GM19452 (cell line): ENCODE data around the gene EDN2.

Source experiments
- ATAC-seq: cut with Tn5 transposase; IDR thresholded peaks from one replicate; pipeline ENCODE4 v1.9.1; 2021; ENCODE audit not compliant: unreplicated experiment

EDN2 gene

DNA sequence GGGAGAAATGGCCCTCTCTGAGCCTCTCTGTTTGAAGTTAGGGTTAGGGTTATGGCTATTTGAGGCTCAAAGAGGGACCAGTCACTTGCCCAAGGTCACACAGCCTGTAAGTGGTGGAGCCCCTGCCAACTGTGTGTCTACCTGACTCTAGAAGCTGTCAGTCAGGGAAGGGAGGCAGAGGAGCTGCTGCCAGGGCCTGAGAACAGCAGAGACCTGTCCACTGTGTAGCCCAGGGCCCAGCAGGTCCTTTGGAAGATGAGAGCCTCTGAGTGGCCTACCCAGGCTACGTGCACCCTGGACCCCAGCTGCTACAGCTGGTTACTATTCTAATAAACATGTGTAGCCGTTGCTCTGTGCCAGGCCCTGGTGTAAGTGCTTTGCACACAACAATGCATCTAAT lies 15.1 kb upstream of the EDN2 start:
- ATAC-seq, result no peak

- no peak for ATAC-seq
These were observed 14.3 kb upstream of the EDN2 start for GRCh38 chr1:41498804-41499203.

DNA sequence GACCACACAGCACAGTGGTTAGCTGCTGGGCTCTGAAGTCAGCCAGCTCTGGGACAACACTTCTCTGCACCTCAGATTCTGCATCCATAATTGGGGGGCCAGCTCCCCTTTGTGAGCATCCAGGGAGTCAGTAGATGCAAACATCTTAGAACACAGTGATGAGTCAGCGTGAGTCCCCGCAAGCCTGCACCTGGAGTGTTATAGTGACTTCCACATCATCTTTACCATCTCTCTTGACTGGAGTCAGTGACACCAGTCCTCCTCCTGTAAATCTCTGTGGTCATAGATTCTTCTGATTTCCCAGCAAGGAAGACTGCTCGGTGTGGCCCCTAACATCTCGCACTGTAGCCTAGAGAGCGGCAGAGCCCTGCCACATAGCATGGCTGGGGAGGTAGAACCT lies 13.9 kb upstream of the EDN2 start:
- ATAC-seq, result no peak

- ATAC-seq, result no peak
These were observed 13.1 kb upstream of the EDN2 start for GRCh38 chr1:41497461-41498030.

- no peak for ATAC-seq
These were observed 12.6 kb upstream of the EDN2 start for GRCh38 chr1:41497056-41497440.

- ATAC-seq, result no peak
These were observed 11.9 kb upstream of the EDN2 start for GRCh38 chr1:41496080-41497055.

GRCh38 chr1:41495210-41495948 lies 10.9 kb upstream of the EDN2 start:
- ATAC-seq, result no peak

DNA sequence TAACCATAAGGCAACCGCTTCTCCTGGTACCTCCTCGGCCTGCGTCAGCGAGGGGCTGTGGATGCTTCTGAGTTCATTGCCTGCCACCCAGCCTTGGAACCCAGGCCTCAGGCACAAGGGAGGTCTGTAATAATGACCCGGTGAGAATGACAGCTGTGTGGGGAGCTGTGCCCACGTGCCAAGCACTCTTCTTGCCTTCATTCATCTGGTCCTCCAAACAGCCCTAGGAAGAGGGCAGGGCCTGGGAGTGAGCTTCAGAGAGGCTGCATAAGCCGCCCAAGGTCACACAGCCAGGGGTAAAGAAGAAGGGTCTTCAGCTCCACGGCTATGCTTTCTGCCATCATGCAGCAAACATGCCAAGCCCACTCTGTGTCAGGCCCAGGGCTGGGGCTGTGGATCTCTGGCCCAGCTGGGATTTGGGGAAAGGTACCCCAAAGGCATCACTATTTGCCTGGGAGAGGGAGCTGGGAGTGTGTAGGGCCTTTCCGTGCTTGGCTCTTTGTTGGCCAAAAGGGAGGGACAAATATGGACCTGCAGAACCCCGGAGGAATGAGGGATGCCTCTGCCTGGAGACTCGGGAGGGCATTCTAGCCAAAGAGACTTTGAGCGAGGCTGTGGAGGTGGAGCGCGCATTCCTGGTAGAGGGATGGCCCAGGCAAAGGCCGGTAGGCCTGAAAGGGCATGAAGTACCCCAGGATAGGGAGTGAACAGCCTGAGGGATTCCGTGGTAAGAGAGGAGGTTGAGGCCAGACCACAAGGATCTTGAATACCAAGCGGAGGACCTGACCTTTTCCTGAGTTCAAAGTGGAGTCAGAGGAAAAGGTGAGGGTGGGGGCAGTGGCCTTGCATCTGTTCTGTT lies 10.1 kb upstream of the EDN2 start:
- ATAC-seq, result no peak

- no peak for ATAC-seq
These were observed 9.3 kb upstream of the EDN2 start for GRCh38 chr1:41493626-41494350.

- no peak for ATAC-seq
These were observed 8.6 kb upstream of the EDN2 start for GRCh38 chr1:41493117-41493536.

GRCh38 chr1:41492341-41492848 lies 7.9 kb upstream of the EDN2 start:
- no peak for ATAC-seq

- no peak for ATAC-seq
These were observed 6.4 kb upstream of the EDN2 start for GRCh38 chr1:41490911-41491310.

DNA sequence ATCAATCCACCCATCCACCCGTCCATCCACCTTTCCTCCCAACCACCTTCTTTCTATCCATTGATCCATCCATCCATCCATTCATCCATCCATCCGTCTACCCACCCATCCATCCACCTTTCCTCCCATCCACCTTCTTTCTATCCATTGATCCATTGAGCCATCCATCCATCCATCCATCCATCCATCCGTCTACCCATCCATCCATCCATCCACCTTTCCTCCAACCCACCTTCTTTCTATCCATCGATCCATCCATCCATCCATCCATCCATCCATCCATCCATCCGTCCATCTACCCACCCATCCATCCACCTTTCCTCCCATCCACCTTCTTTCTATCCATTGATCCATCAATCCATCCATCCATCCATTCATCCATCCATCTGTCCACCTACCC lies 5.1 kb upstream of the EDN2 start:
- ATAC-seq, result no peak

DNA sequence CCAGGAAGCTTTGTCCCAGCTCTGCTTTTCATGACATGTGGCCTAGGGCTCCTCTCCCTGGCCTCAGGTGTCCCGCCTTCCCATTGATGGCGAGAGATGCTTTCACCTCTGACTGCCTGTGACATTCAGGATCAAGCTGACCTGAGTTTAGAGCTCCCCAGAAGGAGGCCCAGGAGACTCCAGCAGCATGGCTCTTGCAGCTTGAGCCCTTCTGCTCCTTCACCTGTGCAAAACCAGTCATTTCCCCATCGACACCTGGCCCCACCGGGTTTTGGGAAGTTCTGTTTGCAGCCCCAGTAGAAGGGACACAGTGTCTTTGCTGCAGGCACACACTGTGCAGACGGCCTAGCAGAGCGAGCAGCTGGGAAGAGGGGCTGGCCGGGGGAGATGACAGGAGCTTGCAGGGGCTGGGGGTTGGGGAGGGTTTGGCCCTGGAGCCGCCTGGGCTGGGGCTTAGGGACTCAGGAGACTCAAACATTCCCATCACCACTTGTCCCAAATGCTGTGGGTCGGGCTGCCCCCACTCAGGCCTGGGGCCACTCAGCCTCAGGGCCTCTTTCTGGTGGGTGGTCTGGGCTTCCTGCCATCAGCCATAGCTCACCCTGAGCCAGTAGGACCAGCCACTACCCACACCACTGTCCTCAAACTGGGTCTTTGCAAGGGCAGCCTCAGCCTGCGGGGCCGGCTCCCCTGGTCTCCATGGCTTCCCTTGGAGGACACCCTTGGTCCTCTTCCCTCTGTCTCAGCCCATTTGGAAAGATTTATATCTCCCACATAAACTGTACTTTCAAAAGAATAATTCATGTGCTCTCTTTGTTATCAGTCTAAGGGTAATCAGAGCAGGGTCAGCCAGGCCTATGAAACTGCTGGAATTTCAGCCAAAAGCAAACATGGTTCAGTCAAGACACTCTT lies 3.8 kb upstream of the EDN2 start:
- no peak for ATAC-seq

GRCh38 chr1:41487126-41488039 lies 2.9 kb upstream of the EDN2 start:
- ATAC-seq, result no peak

GRCh38 chr1:41486371-41487125 lies 2.1 kb upstream of the EDN2 start:
- no peak for ATAC-seq

DNA sequence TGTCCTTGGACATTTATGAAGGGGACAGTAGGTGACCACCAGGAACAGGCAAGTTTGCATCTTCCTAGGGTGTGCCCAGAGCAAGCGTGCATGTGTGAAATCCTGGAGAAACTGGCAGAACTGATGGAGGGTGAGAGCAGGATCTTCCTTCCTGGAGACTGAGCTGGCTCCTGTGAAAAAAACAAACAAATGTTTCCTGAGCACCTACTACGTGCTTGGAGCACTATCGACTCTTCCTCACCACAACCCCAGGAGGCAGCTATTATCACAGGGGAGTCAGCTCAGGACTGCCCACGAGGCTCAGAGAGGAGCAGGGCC lies 1.5 kb upstream of the EDN2 start:
- ATAC-seq, result no peak
